Measurements from ENCODE around the gene POLE2.

The POLE2 gene

DNA sequence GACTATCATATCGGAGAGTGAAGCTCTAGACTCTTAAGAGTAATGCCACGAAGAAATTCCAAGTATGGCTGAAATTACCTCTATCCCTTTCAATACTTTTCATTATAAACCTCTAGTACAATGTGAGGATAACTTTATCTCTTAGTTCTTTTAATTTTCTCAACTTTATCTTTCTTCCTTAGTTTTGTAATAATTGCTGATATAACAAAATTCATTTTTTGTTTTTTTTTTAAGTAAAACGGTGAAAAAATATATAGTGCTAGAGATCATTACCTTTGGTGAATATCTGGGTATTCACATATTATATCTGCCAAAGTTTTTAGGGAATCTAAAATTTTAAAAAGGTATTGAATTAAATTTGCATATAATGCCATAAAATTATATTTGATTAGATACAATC lies 33.5 kb downstream of the POLE2 start:
- no peak for DNase-seq (ENCODE audit: low spot score)
- in situ Hi-C loops (cut with MboI; ENCODE audit: low sequenced_read_pairs, unreplicated experiment), result no loop called here
- no peak for TF ChIP-seq CTCF (IDR thresholded peaks at IDR 0.05; ENCODE audit: borderline replicate concordance, control extremely low read depth, extremely low read depth, insufficient read depth, missing control alignments)

DNA sequence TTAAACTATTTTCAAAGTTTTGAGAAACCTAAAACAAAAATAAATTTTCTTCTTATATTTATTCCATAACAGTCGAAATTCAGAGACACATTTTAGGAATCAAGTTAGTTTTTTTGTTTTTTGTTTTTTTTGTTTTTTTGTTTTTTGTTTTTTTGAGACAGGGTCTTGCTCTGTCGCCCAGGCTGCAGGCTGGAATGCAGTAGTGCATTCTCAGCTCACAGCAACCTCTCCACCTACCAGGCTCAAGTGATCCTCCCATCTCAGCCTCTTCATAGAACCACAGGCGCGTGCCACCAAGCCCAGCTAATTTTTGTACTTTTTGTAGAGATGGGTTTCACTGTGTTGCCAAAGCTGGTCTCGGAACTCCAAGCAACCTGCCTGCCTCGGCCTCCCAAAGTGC lies 34.5 kb downstream of the POLE2 start:
- no peak for DNase-seq (ENCODE audit: low spot score)
- TF ChIP-seq CTCF (IDR thresholded peaks at IDR 0.05; ENCODE audit: borderline replicate concordance, control extremely low read depth, extremely low read depth, insufficient read depth, missing control alignments), result no peak
- in situ Hi-C loops (cut with MboI; ENCODE audit: low sequenced_read_pairs, unreplicated experiment), result no loop called here

- TF ChIP-seq CTCF (IDR thresholded peaks at IDR 0.05; ENCODE audit: borderline replicate concordance, control extremely low read depth, extremely low read depth, insufficient read depth, missing control alignments), result no peak
These were observed 45.9 kb downstream of the POLE2 start for GRCh38 chr14:49642163-49642562.

GRCh38 chr14:49641697-49642129 lies 46.3 kb downstream of the POLE2 start:
- no peak for TF ChIP-seq CTCF (IDR thresholded peaks at IDR 0.05; ENCODE audit: borderline replicate concordance, control extremely low read depth, extremely low read depth, insufficient read depth, missing control alignments)
- DNase-seq (ENCODE audit: low spot score), result no peak
- in situ Hi-C loops (cut with MboI; ENCODE audit: low sequenced_read_pairs, unreplicated experiment), result loop anchor here (25.0 kb wide), 2 partner anchors 196 to 471 kb away; partner anchors contain the start of gene VCPKMT

More at GRCh38 chr14:49642163-49642562, 45.9 kb downstream of the POLE2 start:
- in situ Hi-C loops (cut with MboI; ENCODE audit: low sequenced_read_pairs, unreplicated experiment), result loop anchor here (25.0 kb wide), 2 partner anchors 195 to 470 kb away; partner anchors contain the start of gene VCPKMT
- DNase-seq (ENCODE audit: low spot score), result no peak

DNA sequence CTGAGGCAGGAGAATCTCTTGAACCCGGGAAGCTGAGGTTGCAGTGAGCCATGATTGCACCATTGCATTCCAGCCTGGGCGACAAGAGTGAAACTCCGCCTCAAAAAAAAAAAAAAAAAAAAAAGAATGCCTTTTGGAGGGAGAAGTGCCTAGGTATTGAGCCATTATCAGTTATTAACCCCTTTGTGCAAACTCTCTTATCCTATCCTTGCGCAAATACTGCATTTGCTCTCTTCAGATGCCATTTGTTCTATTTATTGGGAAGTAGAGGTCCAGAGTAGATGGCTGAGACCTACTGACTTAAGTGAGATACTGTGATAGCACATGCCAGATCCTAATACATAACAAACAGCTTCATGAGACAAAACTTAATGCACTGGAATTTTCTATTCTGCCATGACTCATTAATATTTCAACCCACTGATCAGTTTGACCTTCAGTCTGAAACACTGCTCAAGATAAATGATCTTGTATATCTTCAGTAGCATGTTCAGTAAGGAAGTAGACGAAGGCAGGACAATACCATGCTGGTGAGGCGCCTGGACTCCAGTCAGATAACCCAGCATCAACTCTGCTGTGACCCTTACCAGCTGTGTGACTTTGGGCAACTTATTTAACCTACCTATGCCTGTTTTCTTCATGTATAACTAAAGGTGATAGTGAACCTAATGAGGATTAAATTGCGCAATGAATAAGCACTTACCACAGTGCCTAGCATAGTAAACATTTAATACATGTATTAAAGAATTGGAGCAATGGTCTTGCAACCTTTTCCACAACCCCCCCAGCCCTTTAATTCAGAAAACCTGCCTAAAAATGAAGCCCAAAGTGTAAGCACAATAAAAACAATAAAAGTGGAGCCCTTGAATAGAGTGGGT lies 47.2 kb downstream of the POLE2 start:
- no peak for TF ChIP-seq CTCF (IDR thresholded peaks at IDR 0.05; ENCODE audit: borderline replicate concordance, control extremely low read depth, extremely low read depth, insufficient read depth, missing control alignments)
- in situ Hi-C loops (cut with MboI; ENCODE audit: low sequenced_read_pairs, unreplicated experiment), result loop anchor here (25.0 kb wide), 2 partner anchors 197 to 472 kb away; partner anchors contain the start of gene VCPKMT
- no peak for DNase-seq (ENCODE audit: low spot score)

- in situ Hi-C loops (cut with MboI; ENCODE audit: low sequenced_read_pairs, unreplicated experiment), result loop anchor here (25.0 kb wide), 2 partner anchors 200 to 475 kb away; partner anchors contain the start of gene VCPKMT
- TF ChIP-seq CTCF (IDR thresholded peaks at IDR 0.05; ENCODE audit: borderline replicate concordance, control extremely low read depth, extremely low read depth, insufficient read depth, missing control alignments), result no peak
- no peak for DNase-seq (ENCODE audit: low spot score)
These were observed 50.4 kb downstream of the POLE2 start for GRCh38 chr14:49637534-49638078.

Data from GM13976 (cell line).